Activated T-helper 1 cell treated with Interleukin-2 at 50 U/mL for 16 hours (primary cell): Measurements from ENCODE around the gene PI16.

ENCODE experiments used
- DNase-seq: peaks from one replicate; pipeline ENCODE4 v3.0.0-alpha.2; 2020; ENCODE audit warnings: low read depth

The PI16 gene

DNA sequence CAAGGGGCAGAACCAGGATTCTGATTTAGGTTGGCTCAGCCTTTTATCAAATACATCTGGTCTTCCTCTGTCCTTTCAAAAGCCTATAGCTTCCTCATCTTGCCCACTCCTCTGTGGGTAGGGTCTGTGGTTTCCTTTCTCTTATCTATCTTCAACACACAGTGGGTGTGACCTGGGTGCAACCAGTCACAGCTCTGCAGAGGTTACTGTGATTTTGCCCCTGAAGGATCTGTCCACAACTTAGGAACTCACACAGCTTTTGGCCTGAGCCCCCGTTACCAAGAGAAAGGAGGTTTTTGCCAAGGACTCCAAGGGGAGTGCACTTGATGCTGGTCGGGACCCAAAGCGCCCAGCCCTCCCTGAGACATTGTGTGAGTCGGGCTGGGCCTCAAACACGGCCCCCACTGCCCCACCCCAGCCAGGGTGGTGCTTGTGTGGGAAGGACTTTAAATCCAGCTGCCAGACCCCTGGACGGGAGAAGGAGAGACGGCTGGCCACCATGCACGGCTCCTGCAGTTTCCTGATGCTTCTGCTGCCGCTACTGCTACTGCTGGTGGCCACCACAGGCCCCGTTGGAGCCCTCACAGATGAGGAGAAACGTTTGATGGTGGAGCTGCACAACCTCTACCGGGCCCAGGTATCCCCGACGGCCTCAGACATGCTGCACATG, at the start of gene PI16:
Gene PI16 (plus strand): TSS at position 477 of the 670 bp plus-strand sequence. CDS start 23 bp downstream, at position 500.
- no peak for DNase-seq

- no peak for DNase-seq
Observed at GRCh38 chr6:36904851-36905393, 49.6 kb upstream of the PI16 start.

DNA sequence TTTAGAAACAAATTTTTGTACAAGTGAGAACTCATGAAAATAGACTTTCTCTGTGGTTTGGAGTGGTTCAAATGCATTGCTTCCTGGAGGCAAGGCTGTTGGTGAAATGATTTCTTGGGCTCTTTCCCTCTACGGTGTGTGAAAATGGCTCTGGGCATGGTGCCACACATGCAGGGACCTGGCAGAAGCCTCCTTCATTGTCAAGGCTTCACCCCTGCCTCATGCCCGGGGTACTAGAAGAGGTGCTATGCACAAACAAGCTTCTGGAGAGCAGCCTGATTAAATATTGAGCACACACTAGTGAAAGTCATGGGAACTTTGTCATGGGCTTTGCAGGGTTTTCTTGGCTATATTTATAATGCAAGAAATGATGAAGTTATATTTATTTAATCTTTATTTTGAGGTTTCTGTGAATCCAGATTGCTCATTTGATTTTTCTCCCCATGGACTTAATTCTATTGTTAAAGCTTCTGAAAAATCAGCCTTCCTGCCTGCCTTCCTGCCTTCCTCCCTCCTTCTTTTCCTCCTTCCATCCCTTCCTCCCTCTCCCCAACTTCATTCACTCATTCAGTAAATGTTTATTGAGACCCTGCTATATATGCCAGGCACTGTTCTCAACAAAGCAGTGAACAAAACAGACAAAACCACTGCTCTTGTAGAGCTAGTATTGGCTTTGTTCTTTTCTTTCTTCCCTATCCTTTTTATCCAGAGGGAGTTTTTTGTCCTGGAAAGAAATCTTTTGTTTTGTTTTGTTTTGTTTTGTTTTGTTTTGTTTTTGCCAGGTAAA, 47.8 kb upstream of the PI16 start:
- DNase-seq, result no peak

- no peak for DNase-seq
Observed at GRCh38 chr6:36907781-36908180, 46.8 kb upstream of the PI16 start.

DNA sequence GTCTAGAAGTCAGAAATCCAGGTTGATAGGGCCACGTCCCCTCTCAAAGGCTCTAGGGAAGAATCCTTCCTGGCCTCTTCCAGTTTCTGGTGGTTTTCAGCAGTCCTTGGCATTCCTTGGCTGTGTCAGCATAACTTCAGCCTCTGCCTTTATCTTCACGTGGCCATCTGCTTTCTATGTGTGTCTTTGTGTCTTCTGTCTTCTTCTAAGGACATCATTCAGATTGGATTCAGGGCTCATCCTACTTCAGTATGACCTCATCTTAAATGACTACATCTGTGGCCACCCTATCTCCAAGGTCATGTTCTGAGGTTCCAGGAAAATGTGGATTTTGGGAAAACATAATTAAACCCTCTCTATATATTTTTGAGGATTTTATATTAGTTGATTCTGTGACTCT, 45.8 kb upstream of the PI16 start:
- DNase-seq, result no peak

DNA sequence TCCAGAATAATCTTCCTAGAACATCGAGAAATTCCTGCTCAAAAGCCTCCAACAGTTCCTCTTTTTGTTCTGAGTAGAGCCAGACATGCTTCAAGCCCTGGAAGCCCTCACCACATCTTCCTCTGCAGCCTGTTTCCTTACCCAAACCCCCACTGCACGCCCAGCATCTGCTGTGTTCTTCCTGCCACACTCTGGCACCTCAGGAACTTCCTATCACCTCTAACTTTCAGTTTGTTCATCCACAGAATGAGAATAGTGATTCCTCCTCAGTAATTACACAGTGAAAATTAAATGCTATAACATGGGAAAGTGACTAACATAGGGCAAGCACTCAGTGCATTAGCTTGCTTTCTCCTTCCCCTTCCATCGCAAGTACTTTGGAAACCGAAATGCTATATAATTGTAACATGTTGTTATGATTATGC, 42.5 kb upstream of the PI16 start:
- peak; percentile 14 for DNase-seq

DNA sequence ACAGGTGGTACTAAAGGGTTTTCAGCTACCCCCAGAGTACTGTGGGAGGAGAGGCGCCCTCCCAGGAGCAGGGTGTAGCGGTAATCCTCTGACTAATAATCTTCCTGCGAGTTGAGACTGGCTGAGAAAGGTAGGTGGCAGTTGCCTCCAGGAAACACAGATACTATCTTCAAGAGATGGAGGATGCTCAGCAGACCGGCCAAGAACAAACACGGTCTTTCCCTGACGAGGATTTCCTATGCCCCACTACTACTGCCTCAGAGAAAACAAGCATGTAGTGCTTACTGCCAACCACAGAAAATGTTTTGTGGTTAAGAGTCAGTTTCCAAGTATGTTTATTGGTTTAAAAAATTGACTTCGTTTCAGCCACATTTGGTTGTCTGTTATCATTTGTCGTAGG, 42.0 kb upstream of the PI16 start:
- peak; percentile 42 for DNase-seq

DNA sequence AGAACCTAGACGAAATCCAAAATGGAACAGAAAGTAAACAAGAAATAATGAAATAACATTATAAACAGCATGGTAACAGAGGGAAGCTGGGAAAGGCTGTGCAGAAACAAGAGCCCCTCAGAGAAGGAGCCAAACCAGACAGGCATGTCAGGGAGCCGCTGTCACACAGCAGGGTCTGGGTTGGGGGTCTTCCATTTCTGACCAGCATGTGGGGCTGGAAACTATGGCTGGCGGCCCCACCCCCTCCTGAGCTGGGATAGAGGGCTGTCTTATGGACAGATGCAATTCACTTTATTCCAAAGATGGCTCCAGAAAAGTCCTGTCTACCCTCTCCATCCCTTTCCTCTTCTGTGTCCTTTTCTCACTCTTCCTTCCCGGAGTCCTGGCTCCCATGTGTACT, 41.5 kb upstream of the PI16 start:
- no peak for DNase-seq

GRCh38 chr6:36914227-36914794, 40.2 kb upstream of the PI16 start:
- no peak for DNase-seq

GRCh38 chr6:36915599-36915998, 38.9 kb upstream of the PI16 start:
- DNase-seq, result no peak

- no peak for DNase-seq
Observed at GRCh38 chr6:36916126-36916525, 38.4 kb upstream of the PI16 start.

- no peak for DNase-seq
Observed at GRCh38 chr6:36917541-36918193, 36.9 kb upstream of the PI16 start.

- no peak for DNase-seq
Observed at GRCh38 chr6:36920049-36920448, 34.5 kb upstream of the PI16 start.

- no peak for DNase-seq
Observed at GRCh38 chr6:36920546-36920945, 34.0 kb upstream of the PI16 start.

DNA sequence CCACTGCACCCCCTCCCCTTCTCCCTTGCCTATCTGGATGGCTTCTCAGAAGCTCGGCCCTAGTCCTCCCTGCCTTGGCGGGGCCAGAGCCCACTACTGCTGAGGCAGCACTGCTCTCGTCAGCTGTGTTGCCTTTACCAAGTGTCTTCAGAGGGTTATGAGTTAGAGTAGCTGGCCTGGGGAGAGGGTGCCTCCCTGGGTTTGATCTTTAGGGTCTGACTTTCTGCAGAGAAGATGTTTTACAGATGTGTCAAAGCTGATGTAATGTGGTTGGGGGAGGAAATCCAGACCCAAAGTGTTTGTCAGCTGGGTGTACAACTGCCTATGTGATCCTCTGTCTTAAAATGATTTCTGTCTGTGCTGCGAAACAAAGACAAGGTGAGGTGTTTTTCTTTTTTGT, 30.4 kb upstream of the PI16 start:
- DNase-seq, result no peak

- no peak for DNase-seq
Observed at GRCh38 chr6:36924778-36925374, 29.7 kb upstream of the PI16 start.

GRCh38 chr6:36925809-36926208, 28.7 kb upstream of the PI16 start:
- no peak for DNase-seq

GRCh38 chr6:36926708-36927513, 27.6 kb upstream of the PI16 start:
- DNase-seq, result no peak

GRCh38 chr6:36927691-36928546, 26.6 kb upstream of the PI16 start:
- no peak for DNase-seq

DNA sequence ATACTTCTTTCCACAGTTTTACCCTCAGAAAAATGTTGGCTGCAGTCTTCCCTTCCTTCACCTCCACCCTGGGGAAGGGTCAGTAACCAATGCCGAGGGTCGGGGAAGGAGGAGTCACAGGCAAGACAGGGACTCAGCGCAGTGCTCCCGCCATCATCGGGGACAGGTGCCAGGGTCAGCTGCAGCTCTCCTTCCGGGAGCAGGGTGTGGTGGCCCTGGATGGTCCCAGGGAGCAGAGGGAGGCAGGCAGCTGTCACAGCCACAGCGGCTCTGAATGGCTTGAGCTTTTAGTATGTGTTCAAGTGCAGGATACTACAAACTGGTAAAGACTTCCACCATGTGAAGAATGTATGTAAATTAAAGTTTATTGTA, 26.0 kb upstream of the PI16 start:
- no peak for DNase-seq
